Activated B cell treated with CpG ODN at 0.5 μM for 24 hours (primary cell): Measurements from ENCODE around the gene BRF1. TPM values are rescaled to one million over a fixed set of nuclear protein-coding genes. Genes with fewer than 3 reads are reported as not detected.

Source experiments
- ATAC-seq: fragments of 200-7000 bp; cut with Tn5 transposase; one replicate; pipeline ENCODE4 v1.10.0; 2021; ENCODE audit warnings: low read depth, mild to moderate bottlenecking, moderate library complexity
- CTCF ChIA-PET: fragments of 350-600 bp; sonication (Branson Sonifier 250); formaldehyde crosslinking; loops from one replicate; lab custom pipeline; 2021; ENCODE audit warnings: antibody characterized with exemption; lab: Charles Lee
- POLR2A ChIA-PET: fragments of 350-600 bp; sonication (Branson Sonifier 250); formaldehyde crosslinking; loops from one replicate; lab custom pipeline; 2021; ENCODE audit warnings: antibody characterized with exemption; lab: Charles Lee
- DNase-seq: peaks from one replicate; pipeline ENCODE4 v3.0.0; 2022
- H3K27ac Mint-ChIP-seq: one replicate; pipeline ENCODE4 v1.8.0; 2020; ENCODE audit warnings: mixed read lengths
- H3K27me3 Mint-ChIP-seq: one replicate; pipeline ENCODE4 v1.8.0; 2021; ENCODE audit warnings: mixed read lengths
- H3K36me3 Mint-ChIP-seq: one replicate; pipeline ENCODE4 v1.8.0; 2021; ENCODE audit warnings: low read depth, mixed read lengths
- H3K4me1 Mint-ChIP-seq: one replicate; pipeline ENCODE4 v1.8.0; 2021; ENCODE audit warnings: mixed read lengths
- H3K4me3 Mint-ChIP-seq: one replicate; pipeline ENCODE4 v1.8.0; 2020; ENCODE audit warnings: mild to moderate bottlenecking, mixed read lengths
- H3K9me3 Mint-ChIP-seq: one replicate; pipeline ENCODE4 v1.8.0; 2020; ENCODE audit warnings: mixed read lengths
- intact Hi-C: fragments of 100-400 bp; cut with micrococcal nuclease; formaldehyde crosslinking; loops from one replicate; pipeline ENCODE4 v1.15.1; 2024
- total RNA-seq: library from RNA; stranded (reverse); gene quantifications from 2 replicates; pipeline ENCODE4 v1.2.3, GENCODE V29; 2022
- TF ChIP-seq, protein P1 (sequence below): fragments of 200-600 bp; IDR thresholded peaks from one replicate; pipeline ENCODE4 v1.8.0; 2022; ENCODE audit warnings: antibody characterized with exemption, mild to moderate bottlenecking

BRF1 gene
- total RNA-seq, 1 donor from 2014 or later: 32.8 TPM

DNA sequence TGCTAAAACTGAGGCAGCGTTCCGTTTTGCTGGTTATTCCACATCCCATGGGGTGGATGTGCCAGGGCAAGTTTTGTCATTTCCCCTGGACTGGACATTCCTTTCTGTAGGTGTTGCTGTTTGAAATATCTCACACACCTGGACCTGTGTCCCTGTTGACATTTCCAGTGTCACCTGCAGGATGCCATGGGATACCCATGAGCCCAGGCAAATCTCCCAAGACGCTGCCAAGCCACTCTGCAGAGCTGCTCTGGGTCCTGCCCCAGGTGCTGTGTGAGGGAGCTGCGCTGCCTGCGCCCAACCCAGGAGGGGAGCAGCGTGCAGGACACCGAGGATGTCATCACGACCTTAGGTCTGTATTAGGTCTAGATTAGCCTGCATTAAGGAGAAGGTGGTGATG, 8.6 kb upstream of the BRF1 start:
- Mint-ChIP-seq H3K4me3 (no peak overlapping the region), H3K4me1 (peaks cover 8% of the 10 kb centered on the region), H3K9me3 (no peaks in the 10 kb centered on the region), H3K27me3 (no peaks in the 10 kb centered on the region), H3K36me3 (no peaks in the 10 kb centered on the region), H3K27ac (no peak overlapping the region)
- ATAC-seq (no peak), DNase-seq (no peak)
- intact Hi-C loops: no loop called here
- TF ChIP-seq, protein P1, sequence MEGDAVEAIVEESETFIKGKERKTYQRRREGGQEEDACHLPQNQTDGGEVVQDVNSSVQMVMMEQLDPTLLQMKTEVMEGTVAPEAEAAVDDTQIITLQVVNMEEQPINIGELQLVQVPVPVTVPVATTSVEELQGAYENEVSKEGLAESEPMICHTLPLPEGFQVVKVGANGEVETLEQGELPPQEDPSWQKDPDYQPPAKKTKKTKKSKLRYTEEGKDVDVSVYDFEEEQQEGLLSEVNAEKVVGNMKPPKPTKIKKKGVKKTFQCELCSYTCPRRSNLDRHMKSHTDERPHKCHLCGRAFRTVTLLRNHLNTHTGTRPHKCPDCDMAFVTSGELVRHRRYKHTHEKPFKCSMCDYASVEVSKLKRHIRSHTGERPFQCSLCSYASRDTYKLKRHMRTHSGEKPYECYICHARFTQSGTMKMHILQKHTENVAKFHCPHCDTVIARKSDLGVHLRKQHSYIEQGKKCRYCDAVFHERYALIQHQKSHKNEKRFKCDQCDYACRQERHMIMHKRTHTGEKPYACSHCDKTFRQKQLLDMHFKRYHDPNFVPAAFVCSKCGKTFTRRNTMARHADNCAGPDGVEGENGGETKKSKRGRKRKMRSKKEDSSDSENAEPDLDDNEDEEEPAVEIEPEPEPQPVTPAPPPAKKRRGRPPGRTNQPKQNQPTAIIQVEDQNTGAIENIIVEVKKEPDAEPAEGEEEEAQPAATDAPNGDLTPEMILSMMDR: no peak
- ChIA-PET POLR2A (interaction anchor here (0.7 kb wide), 1 partner anchor 128 kb away, joined by 13 read pairs; the partner anchor contains the start of gene NUDT14), CTCF (no interaction called here)

DNA sequence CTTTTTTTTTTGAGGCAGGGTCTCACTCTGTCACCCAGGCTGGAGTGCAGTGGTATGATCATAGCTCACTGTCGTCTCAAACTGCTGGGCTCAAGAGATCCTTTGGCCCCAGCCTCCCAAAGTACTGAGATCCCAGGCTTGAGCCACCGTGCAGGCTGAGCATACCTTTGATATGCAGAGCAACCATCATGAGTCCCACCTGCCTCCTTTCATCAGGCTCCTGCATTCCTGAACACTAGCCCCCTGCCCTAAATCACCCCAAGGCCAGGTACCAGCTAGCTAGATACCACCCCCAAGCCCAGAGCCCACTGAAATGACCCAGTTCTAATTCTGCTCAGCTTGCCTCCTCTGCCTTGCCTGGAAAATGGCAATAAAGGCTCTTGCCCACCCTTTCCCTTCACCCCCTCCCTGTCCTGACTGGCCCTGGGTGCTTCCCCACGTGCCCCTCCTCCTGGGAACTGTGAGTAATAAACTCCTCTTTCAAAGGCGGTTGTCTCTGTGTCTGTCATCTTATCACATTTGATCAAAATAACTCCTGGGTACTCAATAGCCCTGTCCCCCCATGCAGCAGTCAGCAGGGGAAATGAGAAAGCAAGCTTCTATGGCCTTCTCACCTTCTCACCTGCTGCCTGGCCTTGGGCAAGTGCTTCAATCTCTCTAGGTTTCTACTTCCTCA, 6.4 kb upstream of the BRF1 start:
- Mint-ChIP-seq H3K27ac (no peak overlapping the region), H3K4me1 (peaks cover 3% of the 10 kb centered on the region), H3K27me3 (no peaks in the 10 kb centered on the region), H3K4me3 (no peak overlapping the region), H3K9me3 (no peaks in the 10 kb centered on the region), H3K36me3 (no peaks in the 10 kb centered on the region)
- intact Hi-C loops: no loop called here
- ChIA-PET POLR2A (no interaction called here), CTCF (no interaction called here)
- TF ChIP-seq, protein P1: no peak
- ATAC-seq (no peak), DNase-seq (no peak)

DNA sequence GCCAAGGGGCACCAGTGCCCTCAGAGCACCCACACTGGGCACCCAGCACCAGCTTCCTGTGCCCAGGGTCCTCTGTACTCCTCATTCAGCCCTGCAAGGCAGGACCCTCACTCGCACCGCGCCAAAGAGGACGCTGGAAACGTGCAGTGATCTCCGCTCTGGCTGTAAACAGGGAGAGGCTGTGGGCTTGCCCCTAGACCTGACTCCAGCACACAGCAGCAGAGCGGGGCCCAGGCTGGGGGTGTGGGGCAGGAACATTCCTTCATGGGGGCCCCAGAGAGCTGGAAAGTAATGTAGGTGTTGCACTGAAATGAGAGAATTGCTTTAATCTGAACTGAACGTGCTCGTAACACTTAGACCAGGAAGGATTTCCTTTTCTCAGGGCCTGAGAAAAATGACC, 5.0 kb upstream of the BRF1 start:
- Mint-ChIP-seq H3K4me3 (no peak overlapping the region), H3K27me3 (no peaks in the 10 kb centered on the region), H3K4me1 (peaks cover 7% of the 10 kb centered on the region), H3K9me3 (no peaks in the 10 kb centered on the region), H3K36me3 (peaks cover 2% of the 10 kb centered on the region), H3K27ac (no peak overlapping the region)
- TF ChIP-seq, protein P1: no peak
- ChIA-PET CTCF (no interaction called here), POLR2A (interaction anchor here (1.5 kb wide), 1 partner anchor 8 kb away, joined by 4 read pairs; the partner anchor contains the start of gene PACS2)
- ATAC-seq (no peak), DNase-seq (no peak)
- intact Hi-C loops: no loop called here

- no peak overlapping the region for H3K27ac Mint-ChIP-seq
- no peaks in the 10 kb centered on the region for H3K9me3 Mint-ChIP-seq
- ChIA-PET POLR2A (interaction anchor here (0.8 to 1.5 kb wide), 2 partner anchors 9 to 10 kb away, joined by 4 to 10 read pairs; partner anchors contain the start of gene PACS2), CTCF (no interaction called here)
- H3K4me3 Mint-ChIP-seq: no peak overlapping the region
- intact Hi-C loops: no loop called here
- TF ChIP-seq, protein P1: no peak
- peaks cover 7% of the 10 kb centered on the region for H3K4me1 Mint-ChIP-seq
- ATAC-seq (no peak), DNase-seq (no peak)
- peaks cover 2% of the 10 kb centered on the region for H3K36me3 Mint-ChIP-seq
- H3K27me3 Mint-ChIP-seq: no peaks in the 10 kb centered on the region
Observed at GRCh38 chr14:105305345-105305744, 4.5 kb upstream of the BRF1 start.

- no peak overlapping the region for H3K27ac Mint-ChIP-seq
- peaks cover 10% of the 10 kb centered on the region for H3K4me1 Mint-ChIP-seq
- intact Hi-C loops: loop anchor here (5.0 kb wide), 1 partner anchor 122 kb away; the partner anchor contains the start of gene NUDT14
- ChIA-PET CTCF (no interaction called here), POLR2A (interaction anchor here (0.8 kb wide), 1 partner anchor 9 kb away, joined by 10 read pairs; no protein-coding TSS in a partner anchor)
- no peaks in the 10 kb centered on the region for H3K9me3 Mint-ChIP-seq
- TF ChIP-seq, protein P1: no peak
- no peak for DNase-seq
- ATAC-seq: no peak
- peaks cover 2% of the 10 kb centered on the region for H3K36me3 Mint-ChIP-seq
- H3K4me3 Mint-ChIP-seq: no peak overlapping the region
- H3K27me3 Mint-ChIP-seq: no peaks in the 10 kb centered on the region
Observed at GRCh38 chr14:105304565-105304964, 3.8 kb upstream of the BRF1 start.
